ENCODE results near the gene WNT7A. TPM values are rescaled to one million over a fixed set of nuclear protein-coding genes. Genes with fewer than 3 reads are reported as not detected.

Gene WNT7A
- polyA plus RNA-seq, 1 of the 3 experiments (the other 2 are of a cell fraction), result not detected

- Histone ChIP-seq H3K9me3 (no peaks in the 10 kb centered on the region), H3K36me3 (replicated peaks in 1 of 2; ENCODE audit: control insufficient read depth in 1 of 2, insufficient read depth in 2 of 2, low read length in 1 of 2) (no peaks in the 10 kb centered on the region), H3K4me2 (no peak overlapping the region), H4K20me1 (ENCODE audit: insufficient read depth) (no peaks in the 10 kb centered on the region), H3K4me1 (ENCODE audit: control insufficient read depth in 1 of 2, insufficient read depth in 2 of 2, low read depth in 1 of 2, low read length in 1 of 2) (peaks cover 0 to 13% of the 10 kb centered on the region in 2 experiments; a peak in 1 of 4 replicates), H3K9me2 (no peaks in the 10 kb centered on the region), H3K27me3 (ENCODE audit: insufficient read depth) (no peaks in the 10 kb centered on the region), H3K9ac (no peak overlapping the region), H3K4me3 (ENCODE audit: low read depth in 2 of 2, low read length in 1 of 2) (no peak overlapping the region), H3K27ac (ENCODE audit: low read depth in 2 of 2, low read length in 1 of 2) (no peak overlapping the region), H2AFZ (ENCODE audit: low read depth) (no peak overlapping the region), H3F3A (replicated peaks; ENCODE audit: insufficient read depth) (no peaks in the 10 kb centered on the region), H3K79me2 (ENCODE audit: insufficient read depth) (no peaks in the 10 kb centered on the region)
- ChIA-PET CTCF (interaction anchor here (1.0 to 1.8 kb wide), 5 partner anchors 10 to 115 kb away, joined by 3 to 5 read pairs (median 4); no protein-coding TSS in a partner anchor), POLR2A (no interaction called here)
- DNase-seq, result no peak
- 44% methylated on average over 8 of the region's 9 CpGs for WGBS (ENCODE audit: low lambda C conversion rate)
- TF ChIP-seq, protein P1, sequence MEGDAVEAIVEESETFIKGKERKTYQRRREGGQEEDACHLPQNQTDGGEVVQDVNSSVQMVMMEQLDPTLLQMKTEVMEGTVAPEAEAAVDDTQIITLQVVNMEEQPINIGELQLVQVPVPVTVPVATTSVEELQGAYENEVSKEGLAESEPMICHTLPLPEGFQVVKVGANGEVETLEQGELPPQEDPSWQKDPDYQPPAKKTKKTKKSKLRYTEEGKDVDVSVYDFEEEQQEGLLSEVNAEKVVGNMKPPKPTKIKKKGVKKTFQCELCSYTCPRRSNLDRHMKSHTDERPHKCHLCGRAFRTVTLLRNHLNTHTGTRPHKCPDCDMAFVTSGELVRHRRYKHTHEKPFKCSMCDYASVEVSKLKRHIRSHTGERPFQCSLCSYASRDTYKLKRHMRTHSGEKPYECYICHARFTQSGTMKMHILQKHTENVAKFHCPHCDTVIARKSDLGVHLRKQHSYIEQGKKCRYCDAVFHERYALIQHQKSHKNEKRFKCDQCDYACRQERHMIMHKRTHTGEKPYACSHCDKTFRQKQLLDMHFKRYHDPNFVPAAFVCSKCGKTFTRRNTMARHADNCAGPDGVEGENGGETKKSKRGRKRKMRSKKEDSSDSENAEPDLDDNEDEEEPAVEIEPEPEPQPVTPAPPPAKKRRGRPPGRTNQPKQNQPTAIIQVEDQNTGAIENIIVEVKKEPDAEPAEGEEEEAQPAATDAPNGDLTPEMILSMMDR (IDR thresholded peaks at IDR 0.05), result no peak
- TF ChIP-seq RAD21 (IDR thresholded peaks at IDR 0.05; ENCODE audit: low read length), result no peak
- no peak for TF ChIP-seq EP300 (IDR thresholded peaks at IDR 0.05; ENCODE audit: borderline replicate concordance in 1 of 2, low read depth in 1 of 2, low read length in 1 of 2)
- no peak for TF ChIP-seq TCF12 (IDR thresholded peaks at IDR 0.05)
- TF ChIP-seq GATA2 (CRISPR knock-in tag; IDR thresholded peaks at IDR 0.05), result no peak
- TF ChIP-seq, protein P2, sequence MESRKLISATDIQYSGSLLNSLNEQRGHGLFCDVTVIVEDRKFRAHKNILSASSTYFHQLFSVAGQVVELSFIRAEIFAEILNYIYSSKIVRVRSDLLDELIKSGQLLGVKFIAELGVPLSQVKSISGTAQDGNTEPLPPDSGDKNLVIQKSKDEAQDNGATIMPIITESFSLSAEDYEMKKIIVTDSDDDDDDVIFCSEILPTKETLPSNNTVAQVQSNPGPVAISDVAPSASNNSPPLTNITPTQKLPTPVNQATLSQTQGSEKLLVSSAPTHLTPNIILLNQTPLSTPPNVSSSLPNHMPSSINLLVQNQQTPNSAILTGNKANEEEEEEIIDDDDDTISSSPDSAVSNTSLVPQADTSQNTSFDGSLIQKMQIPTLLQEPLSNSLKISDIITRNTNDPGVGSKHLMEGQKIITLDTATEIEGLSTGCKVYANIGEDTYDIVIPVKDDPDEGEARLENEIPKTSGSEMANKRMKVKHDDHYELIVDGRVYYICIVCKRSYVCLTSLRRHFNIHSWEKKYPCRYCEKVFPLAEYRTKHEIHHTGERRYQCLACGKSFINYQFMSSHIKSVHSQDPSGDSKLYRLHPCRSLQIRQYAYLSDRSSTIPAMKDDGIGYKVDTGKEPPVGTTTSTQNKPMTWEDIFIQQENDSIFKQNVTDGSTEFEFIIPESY (IDR thresholded peaks at IDR 0.05; ENCODE audit: borderline replicate concordance, low read depth), result no peak
- no peak for TF ChIP-seq ELF1 (IDR thresholded peaks at IDR 0.05)
- TF ChIP-seq GABPA (IDR thresholded peaks at IDR 0.05; ENCODE audit: low read depth), result no peak
- no peak for TF ChIP-seq IRF3 (IDR thresholded peaks at IDR 0.05; ENCODE audit: low read depth, low read length)
- TF ChIP-seq CHD2 (IDR thresholded peaks at IDR 0.05; ENCODE audit: low read length, partially characterized antibody), result no peak
- no peak for TF ChIP-seq FOXM1 (IDR thresholded peaks at IDR 0.05; ENCODE audit: low read depth)
- TF ChIP-seq RFX5 (IDR thresholded peaks at IDR 0.05; ENCODE audit: low read length), result no peak
- no peak for TF ChIP-seq MEF2A (IDR thresholded peaks at IDR 0.05; ENCODE audit: borderline replicate concordance, low read depth)
Observed at GRCh38 chr3:13770170-13771169, 109.4 kb downstream of the WNT7A start.

All from SK-N-SH (cell line).